ENCODE data around the gene RBM22.
A peak's percentile ranks its signal among the peaks of the same experiment; 100 is the strongest.

Gene RBM22

DNA sequence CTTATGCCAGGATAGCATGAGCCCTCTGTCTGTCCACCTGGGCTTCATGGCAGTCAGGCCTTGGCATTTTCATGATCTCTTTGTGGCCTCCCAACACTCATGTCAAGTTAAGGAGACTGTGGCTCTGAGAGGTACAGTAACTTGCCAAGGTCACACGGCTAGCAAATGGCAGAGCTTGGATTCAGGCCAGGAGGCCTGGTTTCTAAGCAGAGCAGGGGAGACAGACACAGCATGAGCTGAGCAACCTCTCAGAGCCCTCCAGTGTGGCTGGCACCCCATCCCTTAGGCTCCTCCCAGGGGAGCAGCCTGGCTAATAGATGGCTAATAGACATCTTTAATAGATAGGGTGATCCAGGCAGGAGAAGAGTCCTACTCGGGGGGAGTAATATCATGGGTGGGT lies 56.3 kb downstream of the RBM22 start:
- ChIA-PET CTCF (interaction anchor here (0.5 to 1.6 kb wide), 5 partner anchors 11 to 185 kb away, joined by 3 to 8 read pairs (median 4); no protein-coding TSS in a partner anchor), POLR2A (ENCODE audit: low non-redundant PET) (no interaction called here)
- TF ChIP-seq, protein P1, sequence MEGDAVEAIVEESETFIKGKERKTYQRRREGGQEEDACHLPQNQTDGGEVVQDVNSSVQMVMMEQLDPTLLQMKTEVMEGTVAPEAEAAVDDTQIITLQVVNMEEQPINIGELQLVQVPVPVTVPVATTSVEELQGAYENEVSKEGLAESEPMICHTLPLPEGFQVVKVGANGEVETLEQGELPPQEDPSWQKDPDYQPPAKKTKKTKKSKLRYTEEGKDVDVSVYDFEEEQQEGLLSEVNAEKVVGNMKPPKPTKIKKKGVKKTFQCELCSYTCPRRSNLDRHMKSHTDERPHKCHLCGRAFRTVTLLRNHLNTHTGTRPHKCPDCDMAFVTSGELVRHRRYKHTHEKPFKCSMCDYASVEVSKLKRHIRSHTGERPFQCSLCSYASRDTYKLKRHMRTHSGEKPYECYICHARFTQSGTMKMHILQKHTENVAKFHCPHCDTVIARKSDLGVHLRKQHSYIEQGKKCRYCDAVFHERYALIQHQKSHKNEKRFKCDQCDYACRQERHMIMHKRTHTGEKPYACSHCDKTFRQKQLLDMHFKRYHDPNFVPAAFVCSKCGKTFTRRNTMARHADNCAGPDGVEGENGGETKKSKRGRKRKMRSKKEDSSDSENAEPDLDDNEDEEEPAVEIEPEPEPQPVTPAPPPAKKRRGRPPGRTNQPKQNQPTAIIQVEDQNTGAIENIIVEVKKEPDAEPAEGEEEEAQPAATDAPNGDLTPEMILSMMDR (conservative IDR thresholded peaks at IDR 0.05; ENCODE audit: low read depth): no peak
- no peak for DNase-seq (ENCODE audit: low spot score)
- H3K27ac ChIP-seq: peak overlapping the region; percentile 63

DNA sequence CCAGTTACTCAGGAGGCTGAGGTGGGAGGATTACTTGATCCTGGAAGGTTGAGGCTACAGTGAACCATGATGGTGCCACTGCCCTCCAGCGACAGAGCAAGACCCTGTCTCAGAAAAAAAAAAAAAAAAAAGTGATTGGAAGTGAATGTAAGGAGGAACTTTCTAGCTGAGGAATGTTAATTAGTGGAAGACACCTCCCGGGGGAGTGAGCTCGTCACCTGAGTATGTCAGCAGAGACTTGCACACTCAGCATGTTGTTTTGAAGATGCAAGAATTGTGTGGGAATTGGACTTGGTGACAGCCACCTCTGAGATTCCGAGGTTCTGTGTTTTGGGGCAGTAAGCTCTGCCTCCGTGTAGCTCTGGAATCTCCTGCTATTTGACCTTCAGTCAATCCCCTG lies 56.8 kb downstream of the RBM22 start:
- CTCF ChIA-PET: interaction anchor here (0.6 to 0.7 kb wide), 2 partner anchors 12 to 24 kb away, joined by 4 to 8 read pairs; no protein-coding TSS in a partner anchor
- TF ChIP-seq, protein P1 (conservative IDR thresholded peaks at IDR 0.05; ENCODE audit: low read depth): no peak
- POLR2A ChIA-PET (ENCODE audit: low non-redundant PET): no interaction called here
- peak overlapping the region; percentile 63 for H3K27ac ChIP-seq
- DNase-seq (ENCODE audit: low spot score): no peak

DNA sequence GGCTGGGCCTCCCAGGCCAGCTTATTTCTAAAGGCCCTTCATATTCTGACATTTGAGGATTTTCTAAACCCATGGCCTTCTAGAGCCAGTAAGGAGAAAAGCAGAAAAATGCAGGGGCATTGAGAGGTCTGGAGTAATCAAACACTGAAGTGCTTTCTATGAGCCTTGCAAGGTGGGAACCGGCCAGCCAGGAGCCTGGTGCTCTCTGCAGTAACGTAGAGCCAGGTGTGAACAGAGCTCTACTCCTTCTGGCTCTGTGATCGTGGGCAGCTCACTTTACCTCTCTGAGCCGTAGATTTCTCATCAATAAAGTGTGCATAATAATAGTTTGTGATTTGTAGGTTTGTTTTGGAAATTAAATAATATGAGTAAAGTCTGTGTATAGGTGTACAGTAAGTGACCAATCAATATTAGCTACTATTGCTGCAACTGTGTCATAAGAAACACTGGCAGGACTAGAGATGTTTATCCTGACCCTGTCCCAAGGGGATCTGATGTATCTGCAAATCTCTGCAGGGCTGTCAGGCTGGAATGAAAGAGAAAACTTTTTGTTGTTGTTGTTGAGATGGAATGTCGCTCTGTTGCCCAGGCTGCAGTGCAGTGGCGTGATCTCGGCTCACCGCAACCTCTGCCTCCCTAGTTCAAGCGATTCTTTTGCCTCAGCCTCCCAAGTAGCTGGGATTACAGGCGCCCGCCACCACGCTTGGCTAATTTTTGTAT lies 57.7 kb downstream of the RBM22 start:
- POLR2A ChIA-PET (ENCODE audit: low non-redundant PET): interaction anchor here (0.7 kb wide), 1 partner anchor 14 kb away, joined by 4 read pairs; no protein-coding TSS in a partner anchor
- TF ChIP-seq, protein P1 (conservative IDR thresholded peaks at IDR 0.05; ENCODE audit: low read depth): no peak
- CTCF ChIA-PET: interaction anchor here (0.6 to 1.2 kb wide), 3 partner anchors 13 to 1265 kb away, joined by 3 to 6 read pairs (median 5); no protein-coding TSS in a partner anchor
- peak overlapping the region; percentile 96 for H3K27ac ChIP-seq
- DNase-seq (ENCODE audit: low spot score): no peak

DNA sequence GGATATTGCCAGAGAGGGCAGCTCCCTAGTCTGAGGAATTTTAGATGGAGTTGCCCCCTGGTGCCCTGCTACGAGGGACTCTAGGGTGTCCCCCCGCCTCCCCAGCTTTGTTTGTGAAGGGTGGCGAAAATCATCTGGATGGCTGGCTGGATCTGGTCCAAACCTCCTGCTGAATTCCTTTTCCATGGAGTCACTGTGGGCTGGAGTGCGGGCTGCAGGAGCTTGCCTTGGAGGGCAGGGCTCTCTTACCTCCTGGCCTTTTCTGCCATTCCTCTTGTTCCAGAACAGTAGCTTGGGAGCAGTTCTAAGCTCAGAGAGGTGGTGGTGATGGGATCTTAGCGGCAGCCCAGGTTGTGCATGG lies 58.3 kb downstream of the RBM22 start:
- peak overlapping the region; percentile 96 for H3K27ac ChIP-seq

DNA sequence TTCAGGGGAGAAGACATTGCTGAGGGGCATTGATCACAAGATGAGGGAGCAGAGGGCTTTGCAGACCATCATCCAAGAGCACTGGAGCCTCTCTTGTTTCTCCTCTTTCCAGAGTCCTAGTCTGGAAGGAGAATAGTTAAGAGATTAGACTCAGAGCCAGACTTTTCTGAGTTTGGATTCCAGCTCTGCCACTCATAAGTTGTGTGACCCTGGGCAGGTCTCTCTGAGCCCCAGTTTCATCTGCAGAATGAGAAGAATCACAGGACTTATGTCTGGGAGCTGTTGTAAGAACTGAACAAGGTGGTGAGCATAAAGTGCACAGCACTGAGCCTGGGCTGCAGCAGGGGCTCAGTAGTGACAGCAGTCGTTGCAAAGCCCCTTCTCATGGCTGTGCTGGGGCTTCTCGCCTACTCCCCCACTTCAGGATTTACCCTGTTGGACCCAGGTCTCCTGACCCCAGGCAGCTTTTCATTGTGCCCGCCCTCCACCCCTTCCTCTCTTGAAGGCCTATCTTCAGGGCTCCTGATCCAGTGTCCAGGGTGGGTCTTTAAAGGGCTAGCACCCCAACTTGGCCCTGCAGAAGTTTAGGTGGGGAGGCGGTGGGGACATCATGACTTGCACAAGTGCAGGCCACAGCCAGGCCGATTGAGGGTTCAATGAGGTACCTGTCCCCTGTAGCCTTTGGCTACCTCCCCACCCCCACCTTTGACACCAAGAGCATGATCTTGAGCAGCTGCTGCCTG lies 58.9 kb downstream of the RBM22 start:
- CTCF ChIA-PET: interaction anchor here (0.6 to 1.2 kb wide), 4 partner anchors 14 to 1264 kb away, joined by 3 to 6 read pairs (median 4); no protein-coding TSS in a partner anchor
- POLR2A ChIA-PET (ENCODE audit: low non-redundant PET): no interaction called here
- DNase-seq (ENCODE audit: low spot score): no peak
- H3K27ac ChIP-seq: peak overlapping the region; percentile 96
- TF ChIP-seq, protein P1 (conservative IDR thresholded peaks at IDR 0.05; ENCODE audit: low read depth): no peak

More for the DNA sequence above, 58.3 kb downstream of the RBM22 start:
- POLR2A ChIA-PET (ENCODE audit: low non-redundant PET): interaction anchor here (0.7 kb wide), 1 partner anchor 15 kb away, joined by 4 read pairs; no protein-coding TSS in a partner anchor
- DNase-seq (ENCODE audit: low spot score): peak; percentile 97
- TF ChIP-seq, protein P1 (conservative IDR thresholded peaks at IDR 0.05; ENCODE audit: low read depth): no peak
- CTCF ChIA-PET: interaction anchor here (0.6 to 1.2 kb wide), 4 partner anchors 13 to 1264 kb away, joined by 3 to 6 read pairs (median 4); no protein-coding TSS in a partner anchor

DNA sequence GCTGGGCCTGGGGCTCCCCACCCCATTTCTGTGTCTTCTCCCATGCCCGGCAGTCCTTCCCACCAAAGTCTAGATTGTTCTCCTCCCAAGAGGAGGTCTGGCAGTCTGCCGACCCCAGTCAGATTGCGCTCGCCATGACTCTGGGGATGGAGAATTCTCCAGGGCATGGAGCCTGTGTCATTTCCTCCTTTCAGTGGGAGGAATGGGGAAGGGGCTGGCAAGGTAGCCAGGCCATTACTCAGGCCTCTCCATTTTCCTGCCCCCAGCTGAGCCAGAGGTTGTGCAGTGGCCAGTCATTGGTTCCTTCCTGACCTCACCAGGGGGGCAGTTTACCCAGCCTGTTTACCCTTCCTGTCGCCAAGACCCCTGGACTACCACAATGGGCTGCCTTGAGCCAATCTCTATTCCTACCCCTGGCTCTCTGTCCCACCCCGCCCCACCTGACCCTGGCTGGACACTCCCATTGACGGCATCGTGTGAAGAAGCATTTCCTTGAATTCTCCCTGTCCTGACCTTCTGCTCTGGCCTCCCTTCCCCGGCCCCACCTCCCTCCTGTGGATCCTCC lies 59.8 kb downstream of the RBM22 start:
- CTCF ChIA-PET: no interaction called here
- TF ChIP-seq, protein P1 (conservative IDR thresholded peaks at IDR 0.05; ENCODE audit: low read depth): no peak
- DNase-seq (ENCODE audit: low spot score): peak; percentile 41
- POLR2A ChIA-PET (ENCODE audit: low non-redundant PET): interaction anchor here (0.6 kb wide), 1 partner anchor 25 kb away, joined by 4 read pairs; no protein-coding TSS in a partner anchor
- H3K27ac ChIP-seq: peak overlapping the region; percentile 96
